ENCODE results near the gene ASB3. TPM values are rescaled to one million over a fixed set of nuclear protein-coding genes. Genes with fewer than 3 reads are reported as not detected.

The ASB3 gene
- total and polyA plus RNA-seq, 2 donors (not counting 1 experiment from before 2014, with no cell fraction given) = 15.9 to 30.7 TPM

DNA sequence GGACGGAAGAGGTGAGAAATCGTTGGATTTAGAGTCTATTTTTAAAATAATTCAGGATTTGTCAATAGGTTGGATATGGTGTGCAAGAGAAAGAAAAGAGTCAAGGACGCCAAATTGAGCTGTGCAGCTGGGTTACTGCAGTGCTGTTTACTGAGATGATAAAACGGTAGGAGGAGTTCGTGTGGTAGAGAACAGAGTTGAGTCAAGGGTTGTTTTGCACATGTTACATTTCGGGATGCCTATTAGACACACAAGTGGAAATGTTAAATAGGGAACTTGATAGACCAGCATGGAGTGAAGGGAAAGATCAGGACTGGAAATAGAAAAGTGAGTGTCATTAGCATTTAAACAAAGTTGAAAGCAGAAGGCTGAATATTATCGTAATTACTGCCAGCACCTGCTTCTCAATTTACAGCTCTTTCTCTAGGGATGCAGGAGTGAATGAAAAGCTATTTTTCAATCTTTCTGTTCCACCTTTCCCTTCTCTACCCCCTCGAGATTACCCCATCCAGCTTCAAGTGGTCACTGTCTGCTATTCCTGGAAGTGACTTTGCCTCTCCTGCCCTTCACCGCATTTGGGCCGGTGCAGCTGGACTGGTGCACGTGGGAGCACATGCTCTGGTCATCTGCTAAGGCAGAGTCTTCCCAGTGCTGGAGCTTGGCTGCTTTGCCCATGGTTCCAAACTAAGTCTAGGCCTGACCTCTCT is 42.7 kb upstream of the ASB3 start:
- intact Hi-C loops (cut with micrococcal nuclease) = no loop called here
- 90% methylated on average over 10 of the region's 11 CpGs for WGBS (ENCODE audit: insufficient coverage)
- CTCF ChIA-PET = no interaction called here

DNA sequence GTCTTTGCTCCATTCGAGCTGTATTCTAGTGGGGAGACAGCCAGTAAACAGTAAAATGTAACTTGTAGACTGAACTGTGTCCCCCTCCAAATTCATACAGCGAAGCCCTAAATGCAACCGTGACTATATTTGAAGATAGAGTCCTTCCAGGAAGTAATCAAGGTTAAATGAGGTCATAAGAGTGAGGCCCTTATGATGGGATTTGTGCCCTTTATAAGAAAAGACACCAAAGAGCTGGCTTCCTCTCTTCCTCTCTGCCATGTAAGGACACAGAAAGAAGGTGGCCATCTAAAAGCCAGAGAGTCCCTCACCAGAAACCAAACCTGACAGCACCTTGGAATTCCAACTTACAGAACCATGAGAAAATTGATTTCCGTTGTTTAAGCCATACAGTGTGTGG is 41.6 kb upstream of the ASB3 start:
- no CpG with 5 or more reads among the region's 4 CpGs for WGBS (ENCODE audit: insufficient coverage)
- no peak overlapping the region for H3K9ac ChIP-seq (ENCODE audit: low read length)
- ChIA-PET POLR2A (no interaction called here), CTCF (no interaction called here)
- H3K79me2 ChIP-seq (ENCODE audit: control insufficient read depth, insufficient read depth, low read length) = no peaks in the 10 kb centered on the region
- TF ChIP-seq EZH2 (IDR thresholded peaks at IDR 0.05; ENCODE audit: borderline replicate concordance, insufficient read depth, low read depth, low read length, poor library complexity, severe bottlenecking) = no peak
- TF ChIP-seq, protein P1, sequence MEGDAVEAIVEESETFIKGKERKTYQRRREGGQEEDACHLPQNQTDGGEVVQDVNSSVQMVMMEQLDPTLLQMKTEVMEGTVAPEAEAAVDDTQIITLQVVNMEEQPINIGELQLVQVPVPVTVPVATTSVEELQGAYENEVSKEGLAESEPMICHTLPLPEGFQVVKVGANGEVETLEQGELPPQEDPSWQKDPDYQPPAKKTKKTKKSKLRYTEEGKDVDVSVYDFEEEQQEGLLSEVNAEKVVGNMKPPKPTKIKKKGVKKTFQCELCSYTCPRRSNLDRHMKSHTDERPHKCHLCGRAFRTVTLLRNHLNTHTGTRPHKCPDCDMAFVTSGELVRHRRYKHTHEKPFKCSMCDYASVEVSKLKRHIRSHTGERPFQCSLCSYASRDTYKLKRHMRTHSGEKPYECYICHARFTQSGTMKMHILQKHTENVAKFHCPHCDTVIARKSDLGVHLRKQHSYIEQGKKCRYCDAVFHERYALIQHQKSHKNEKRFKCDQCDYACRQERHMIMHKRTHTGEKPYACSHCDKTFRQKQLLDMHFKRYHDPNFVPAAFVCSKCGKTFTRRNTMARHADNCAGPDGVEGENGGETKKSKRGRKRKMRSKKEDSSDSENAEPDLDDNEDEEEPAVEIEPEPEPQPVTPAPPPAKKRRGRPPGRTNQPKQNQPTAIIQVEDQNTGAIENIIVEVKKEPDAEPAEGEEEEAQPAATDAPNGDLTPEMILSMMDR (IDR thresholded peaks at IDR 0.05) = no peak
- no peaks in the 10 kb centered on the region for H3K4me1 ChIP-seq (ENCODE audit: control insufficient read depth in 2 of 2, insufficient read depth in 2 of 2, low read length in 2 of 2)
- H2AFZ ChIP-seq (ENCODE audit: insufficient read depth, low read depth, low read length, poor library complexity, severe bottlenecking) = no peak overlapping the region
- Mint-ChIP-seq H3K27me3 (no peaks in the 10 kb centered on the region), H3K4me1 (no peaks in the 10 kb centered on the region), H3K9me3 (ENCODE audit: insufficient read depth) (peaks cover 3% of the 10 kb centered on the region), H3K4me3 (no peak overlapping the region), H3K27ac (no peak overlapping the region)
- H3K4me2 ChIP-seq (replicated peaks; ENCODE audit: low read depth, low read length, poor library complexity, severe bottlenecking) = no peak overlapping the region
- DNase-seq (no peak), ATAC-seq (ENCODE audit: low read depth) (no peak)
- H4K20me1 ChIP-seq (ENCODE audit: control insufficient read depth, insufficient read depth, low read length, poor library complexity, severe bottlenecking) = no peaks in the 10 kb centered on the region
- no peaks in the 10 kb centered on the region for H3K27me3 ChIP-seq (replicated peaks in 1 of 4; ENCODE audit: control extremely low read depth in 1 of 4, control insufficient read depth in 3 of 4, insufficient read depth in 4 of 4, low read length in 3 of 4)
- H3K36me3 ChIP-seq (replicated peaks in 1 of 2; ENCODE audit: control extremely low read depth in 1 of 2, control insufficient read depth in 1 of 2, extremely low read depth in 1 of 2, insufficient read depth in 2 of 2, low read length in 1 of 2) = peaks cover 0 to 2% of the 10 kb centered on the region in 2 experiments
- H3K27ac ChIP-seq (ENCODE audit: low read length in 2 of 2) = no peak overlapping the region
- no peak overlapping the region for H3K4me3 ChIP-seq (ENCODE audit: control extremely low read depth in 1 of 5, extremely low read depth in 1 of 5, insufficient read depth in 1 of 5, low read depth in 2 of 5, low read length in 4 of 5)
- no peaks in the 10 kb centered on the region for H3K9me3 ChIP-seq (ENCODE audit: control extremely low read depth in 1 of 3, control insufficient read depth in 2 of 3, insufficient read depth in 1 of 3, low read length in 2 of 3)
- intact Hi-C loops (cut with micrococcal nuclease) = no loop called here

More for the DNA sequence above, 42.7 kb upstream of the ASB3 start:
- Histone ChIP-seq H3K4me3 (ENCODE audit: control extremely low read depth in 1 of 5, extremely low read depth in 1 of 5, insufficient read depth in 1 of 5, low read depth in 2 of 5, low read length in 4 of 5) (no peak overlapping the region), H4K20me1 (ENCODE audit: control insufficient read depth, insufficient read depth, low read length, poor library complexity, severe bottlenecking) (no peaks in the 10 kb centered on the region), H3K9me3 (ENCODE audit: control extremely low read depth in 1 of 3, control insufficient read depth in 2 of 3, insufficient read depth in 1 of 3, low read length in 2 of 3) (peaks cover 0 to 2% (median 0%) of the 10 kb centered on the region in 3 donors), H3K4me1 (ENCODE audit: control insufficient read depth in 2 of 2, insufficient read depth in 2 of 2, low read length in 2 of 2) (no peaks in the 10 kb centered on the region), H3K36me3 (replicated peaks in 1 of 2; ENCODE audit: control extremely low read depth in 1 of 2, control insufficient read depth in 1 of 2, extremely low read depth in 1 of 2, insufficient read depth in 2 of 2, low read length in 1 of 2) (peaks cover 1 to 2% of the 10 kb centered on the region in 2 experiments), H3K79me2 (ENCODE audit: control insufficient read depth, insufficient read depth, low read length) (no peaks in the 10 kb centered on the region), H3K9ac (ENCODE audit: low read length) (no peak overlapping the region), H2AFZ (ENCODE audit: insufficient read depth, low read depth, low read length, poor library complexity, severe bottlenecking) (no peak overlapping the region), H3K27me3 (replicated peaks in 1 of 4; ENCODE audit: control extremely low read depth in 1 of 4, control insufficient read depth in 3 of 4, insufficient read depth in 4 of 4, low read length in 3 of 4) (no peaks in the 10 kb centered on the region), H3K27ac (ENCODE audit: low read length in 2 of 2) (no peak overlapping the region), H3K4me2 (replicated peaks; ENCODE audit: low read depth, low read length, poor library complexity, severe bottlenecking) (no peak overlapping the region)
- no peak for TF ChIP-seq EZH2 (IDR thresholded peaks at IDR 0.05; ENCODE audit: borderline replicate concordance, insufficient read depth, low read depth, low read length, poor library complexity, severe bottlenecking)
- TF ChIP-seq, protein P1 (IDR thresholded peaks at IDR 0.05) = no peak
- DNase-seq (no peak), ATAC-seq (ENCODE audit: low read depth) (no peak)
- Mint-ChIP-seq H3K9me3 (ENCODE audit: insufficient read depth) (peaks cover 3% of the 10 kb centered on the region), H3K27me3 (no peaks in the 10 kb centered on the region), H3K4me1 (no peaks in the 10 kb centered on the region), H3K27ac (no peak overlapping the region), H3K4me3 (no peak overlapping the region)
- POLR2A ChIA-PET = no interaction called here

Measured in B cell (primary cell).